Measurements from ENCODE around the gene PHC2.

GRCh38 chr1:33397994-33398393 is 32.9 kb downstream of the PHC2 start:
- TF ChIP-seq CTCF (conservative IDR thresholded peaks at IDR 0.05; ENCODE audit: low read length) (no peak), EZH2phosphoT487 (IDR thresholded peaks at IDR 0.05; ENCODE audit: borderline replicate concordance, low read depth, low read length) (no peak)

Data from OCI-LY7 (cell line).